K562 treated with DMSO at 1 percent for 48 hours (cell line): ENCODE measurements around the gene SOCS7. TPM values are rescaled to one million over a fixed set of nuclear protein-coding genes. Genes with fewer than 3 reads are reported as not detected.

ENCODE experiments used
- total RNA-seq: library from RNA; unstranded; fragments of 300-600 nt; gene quantifications from 2 replicates; pipeline ENCODE4 v1.2.3, GENCODE V29; 2022; ENCODE audit warnings: low replicate concordance; ENCODE audit errors: extremely low read depth

The SOCS7 gene
- not detected in 2 replicates for total RNA-seq

GRCh38 chr17:38351412-38352222, at the start of gene SOCS7:
TSS of gene SOCS7 (plus strand) at chr17:38351844. CDS start at chr17:38352053, 209 bp downstream.

GRCh38 chr17:38343608-38344419, 7.8 kb upstream of the SOCS7 start, which contains the start of gene GPR179:
TSS of gene GPR179 (minus strand) at chr17:38343956. CDS start at chr17:38343789, 167 bp downstream.

GRCh38 chr17:38428112-38428642, 76.5 kb downstream of the SOCS7 start, which contains the start of gene ARHGAP23:
TSS of gene ARHGAP23 (plus strand) at chr17:38428464. CDS start at chr17:38428486, 22 bp downstream.

Other genes starting within 250 kb of the SOCS7 start
- gene TBC1D3E, start 223.9 kb upstream of the SOCS7 start, total RNA-seq: not detected in 2 replicates
- gene TBC1D3, start 159.3 kb upstream of the SOCS7 start, total RNA-seq: not detected in 2 replicates
- not detected in 2 replicates for gene MRPL45, start 54.7 kb upstream of the SOCS7 start, total RNA-seq
- gene GPR179, start 7.9 kb upstream of the SOCS7 start, total RNA-seq: not detected in 2 replicates
- gene ARHGAP23, start 76.6 kb downstream of the SOCS7 start, total RNA-seq: not detected in 2 replicates